H1 (cell line): Measurements from ENCODE around the gene SCO1. TPM values are rescaled to one million over a fixed set of nuclear protein-coding genes. Genes with fewer than 3 reads are reported as not detected.

Source experiments
- E2F6 ChIP-seq: IDR thresholded peaks from 2 replicates; pipeline ENCODE4 v1.6.1; 2012; ENCODE audit warnings: inconsistent platforms
- SIRT6 ChIP-seq: IDR thresholded peaks from one replicate; pipeline ENCODE4 v1.7.1; 2012; ENCODE audit warnings: low read length, inconsistent platforms
- TCF12 ChIP-seq: IDR thresholded peaks from 2 replicates; pipeline ENCODE4 v1.6.1; 2011; ENCODE audit warnings: low read depth, mild to moderate bottlenecking, low read length
- polyA plus RNA-seq, 7 experiments: library from polyadenylated mRNA; depleted of rRNA in 3 of 7; stranded (reverse) in 5 of 7; unstranded in 2 of 7; fragments of >200 nt in 5 of 7; fragments of 200-250 nt in 2 of 7; gene quantifications; 1 replicate in 5 of 7; 2 replicates in 1 of 7; 4 replicates in 1 of 7; pipeline versions ENCODE4 v1.2.1 to v1.2.3, GENCODE V29; 2011 to 2013; ENCODE audit warnings: missing spikeins in 2 of 7, mixed read lengths in 2 of 7
- total RNA-seq: library from RNA; stranded (reverse); fragmentation: NEBNext Ultra II Directional; extraction: Animal tissue kit (Norgen Biotek cat#: 25700); gene quantifications from 2 replicates; pipeline ENCODE4 v1.2.1, GENCODE V29; 2021

Gene SCO1
- total and polyA plus RNA-seq, 2 of the 8 experiments (the other 6 are each of a cell fraction or from before 2014, with no cell fraction given), result 18.7 to 61.8 TPM

- no peak for TF ChIP-seq SIRT6
- TF ChIP-seq E2F6, result no peak
- no peak for TF ChIP-seq TCF12
Measured at GRCh38 chr17:10651927-10652326, 45.4 kb downstream of the SCO1 start (continued).
